KMS-11 (cell line): ENCODE data around the gene MYADM.

ENCODE experiments used
- H2AFZ ChIP-seq: fragments of 200-600 bp; sonication (generic); 2 replicates; pipeline ENCODE4 v1.6.1; 2016; ENCODE audit warnings: antibody characterized with exemption, mixed run types, low read depth
- H3K27ac ChIP-seq: fragments of 200-600 bp; sonication (generic); 2 replicates; pipeline ENCODE4 v1.6.1; 2016; ENCODE audit warnings: mild to moderate bottlenecking, mixed run types
- H3K27me3 ChIP-seq: fragments of 200-600 bp; sonication (generic); 2 replicates; pipeline ENCODE4 v1.6.1; 2017; ENCODE audit warnings: mild to moderate bottlenecking, low read depth, mixed run types, moderate library complexity; ENCODE audit not compliant: insufficient read depth
- H3K36me3 ChIP-seq: fragments of 200-600 bp; sonication (generic); 2 replicates; pipeline ENCODE4 v1.6.1; 2017; ENCODE audit warnings: mild to moderate bottlenecking, mixed run types; ENCODE audit not compliant: insufficient read depth
- H3K4me1 ChIP-seq: fragments of 200-600 bp; sonication (generic); 2 replicates; pipeline ENCODE4 v1.6.1; 2016; ENCODE audit warnings: mild to moderate bottlenecking, low read depth, mixed run types; ENCODE audit not compliant: poor library complexity, severe bottlenecking
- H3K4me2 ChIP-seq: fragments of 200-600 bp; sonication (generic); 2 replicates; pipeline ENCODE4 v1.7.0; 2016; ENCODE audit warnings: mild to moderate bottlenecking, mixed run types
- H3K4me3 ChIP-seq: fragments of 200-600 bp; sonication (generic); IDR thresholded peaks from 2 replicates; pipeline ENCODE4 v1.6.1; 2017; ENCODE audit warnings: low read depth, low read length, mixed read lengths; ENCODE audit not compliant: insufficient read depth
- H3K79me2 ChIP-seq: fragments of 200-600 bp; sonication (generic); 2 replicates; pipeline ENCODE4 v1.6.1; 2016; ENCODE audit warnings: low read depth, mixed run types; ENCODE audit not compliant: insufficient read depth
- H3K9ac ChIP-seq: fragments of 200-600 bp; sonication (generic); 2 replicates; pipeline ENCODE4 v1.6.1; 2016; ENCODE audit warnings: mild to moderate bottlenecking, mixed run types
- H4K20me1 ChIP-seq: fragments of 200-600 bp; sonication (generic); 2 replicates; pipeline ENCODE4 v1.6.1; 2016; ENCODE audit warnings: mild to moderate bottlenecking, mixed run types; ENCODE audit not compliant: insufficient read depth
- TF ChIP-seq, protein P1 (sequence below): fragments of 200-600 bp; sonication (generic); conservative IDR thresholded peaks from 2 replicates; pipeline ENCODE4 v1.6.1; 2017; ENCODE audit warnings: low read depth, mild to moderate bottlenecking, antibody characterized with exemption, low read length, moderate library complexity, mixed read lengths

Gene MYADM

DNA sequence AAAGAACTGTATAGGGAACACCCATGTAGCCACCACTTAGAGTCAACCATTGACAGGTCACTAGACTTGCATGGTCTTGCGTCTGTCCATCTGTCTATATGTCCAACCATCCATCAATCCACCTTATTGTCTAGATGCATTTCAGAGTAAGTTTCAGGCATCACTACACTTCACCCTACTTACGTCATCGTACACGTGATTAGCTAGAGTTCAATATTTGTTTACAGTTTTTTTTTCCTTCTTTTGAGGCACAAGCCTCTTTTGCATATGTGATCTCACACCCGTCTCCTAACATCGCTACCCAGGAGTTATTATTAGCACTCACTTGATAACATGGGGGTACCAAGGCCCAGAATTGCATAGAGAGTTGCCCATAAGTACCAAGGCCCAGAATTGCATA lies 48.3 kb downstream of the MYADM start:
- TF ChIP-seq, protein P1, sequence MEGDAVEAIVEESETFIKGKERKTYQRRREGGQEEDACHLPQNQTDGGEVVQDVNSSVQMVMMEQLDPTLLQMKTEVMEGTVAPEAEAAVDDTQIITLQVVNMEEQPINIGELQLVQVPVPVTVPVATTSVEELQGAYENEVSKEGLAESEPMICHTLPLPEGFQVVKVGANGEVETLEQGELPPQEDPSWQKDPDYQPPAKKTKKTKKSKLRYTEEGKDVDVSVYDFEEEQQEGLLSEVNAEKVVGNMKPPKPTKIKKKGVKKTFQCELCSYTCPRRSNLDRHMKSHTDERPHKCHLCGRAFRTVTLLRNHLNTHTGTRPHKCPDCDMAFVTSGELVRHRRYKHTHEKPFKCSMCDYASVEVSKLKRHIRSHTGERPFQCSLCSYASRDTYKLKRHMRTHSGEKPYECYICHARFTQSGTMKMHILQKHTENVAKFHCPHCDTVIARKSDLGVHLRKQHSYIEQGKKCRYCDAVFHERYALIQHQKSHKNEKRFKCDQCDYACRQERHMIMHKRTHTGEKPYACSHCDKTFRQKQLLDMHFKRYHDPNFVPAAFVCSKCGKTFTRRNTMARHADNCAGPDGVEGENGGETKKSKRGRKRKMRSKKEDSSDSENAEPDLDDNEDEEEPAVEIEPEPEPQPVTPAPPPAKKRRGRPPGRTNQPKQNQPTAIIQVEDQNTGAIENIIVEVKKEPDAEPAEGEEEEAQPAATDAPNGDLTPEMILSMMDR: no peak
- no peak overlapping the region for H3K4me3 ChIP-seq
- no peaks in the 10 kb centered on the region for H4K20me1 ChIP-seq
- no peaks in the 10 kb centered on the region for H3K36me3 ChIP-seq
- no peaks in the 10 kb centered on the region for H3K79me2 ChIP-seq
- H3K27ac ChIP-seq: no peak overlapping the region
- no peak overlapping the region for H2AFZ ChIP-seq
- no peak overlapping the region for H3K4me2 ChIP-seq
- no peak overlapping the region for H3K9ac ChIP-seq
- H3K27me3 ChIP-seq: no peaks in the 10 kb centered on the region; the same call in 1 of the 2 replicates
- H3K4me1 ChIP-seq: no peaks in the 10 kb centered on the region

DNA sequence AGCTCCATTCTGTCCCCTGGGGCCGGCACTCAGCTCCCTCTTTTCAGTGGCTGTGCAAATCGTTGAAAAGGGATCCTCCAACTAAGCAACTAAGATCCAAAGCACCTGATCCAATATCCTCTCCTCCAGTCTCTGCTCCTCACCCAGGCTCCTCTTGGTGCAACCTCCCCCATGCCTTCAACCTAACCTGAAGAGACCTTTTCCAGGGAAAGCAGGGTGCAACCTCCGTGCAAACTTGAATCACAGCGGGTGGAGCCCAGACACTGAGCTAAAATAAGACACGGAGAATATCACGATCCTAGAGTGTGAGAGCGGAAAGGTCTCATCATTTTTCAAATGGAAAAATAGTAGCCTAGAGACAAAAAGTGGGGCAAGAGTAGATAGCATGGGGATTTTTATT lies 49.7 kb downstream of the MYADM start:
- no peak overlapping the region for H3K4me3 ChIP-seq
- H2AFZ ChIP-seq: no peak overlapping the region
- no peak overlapping the region for H3K27ac ChIP-seq
- H4K20me1 ChIP-seq: no peaks in the 10 kb centered on the region
- H3K79me2 ChIP-seq: no peaks in the 10 kb centered on the region
- no peaks in the 10 kb centered on the region; the same call in 1 of the 2 replicates for H3K27me3 ChIP-seq
- TF ChIP-seq, protein P1: no peak
- no peak overlapping the region for H3K4me2 ChIP-seq
- no peaks in the 10 kb centered on the region for H3K36me3 ChIP-seq
- no peak overlapping the region for H3K9ac ChIP-seq
- no peaks in the 10 kb centered on the region for H3K4me1 ChIP-seq
